Calu3 (cell line): ENCODE measurements around the gene GNA15. TPM values are rescaled to one million over a fixed set of nuclear protein-coding genes. Genes with fewer than 3 reads are reported as not detected.
A peak's percentile ranks its signal among the peaks of the same experiment; 100 is the strongest.

ENCODE experiments used
- BruUV-seq: library from RNA; stranded (reverse); fragments of 400-500 nt; replicated peaks from 2 replicates; lab custom pipeline; 2021; lab: Mats Ljungman, UMichigan
- CTCF ChIA-PET: fragments of 300-600 bp; sonication (Branson Sonifier 250); formaldehyde crosslinking; loops from one replicate; lab custom pipeline; 2022; ENCODE audit warnings: antibody characterized with exemption; lab: Charles Lee
- DNase-seq: peaks from one replicate; pipeline ENCODE4 v3.0.0; 2022
- H3K27ac Mint-ChIP-seq: one replicate; pipeline ENCODE4 v1.8.0; 2022; ENCODE audit warnings: mixed read lengths; ENCODE audit not compliant: unreplicated experiment
- H3K27me3 Mint-ChIP-seq: one replicate; pipeline ENCODE4 v1.8.0; 2022; ENCODE audit warnings: mixed read lengths; ENCODE audit not compliant: unreplicated experiment
- H3K36me3 Mint-ChIP-seq: one replicate; pipeline ENCODE4 v1.8.0; 2022; ENCODE audit warnings: mild to moderate bottlenecking, moderate library complexity, mixed read lengths; ENCODE audit not compliant: insufficient read depth, unreplicated experiment
- H3K4me1 Mint-ChIP-seq: one replicate; pipeline ENCODE4 v1.8.0; 2022; ENCODE audit warnings: mild to moderate bottlenecking, low read depth, mixed read lengths; ENCODE audit not compliant: unreplicated experiment
- H3K4me3 Mint-ChIP-seq: one replicate; pipeline ENCODE4 v1.8.0; 2022; ENCODE audit warnings: mild to moderate bottlenecking, low read depth, moderate library complexity, mixed read lengths; ENCODE audit not compliant: unreplicated experiment
- H3K9me3 Mint-ChIP-seq: one replicate; pipeline ENCODE4 v1.8.0; 2022; ENCODE audit warnings: low read depth, mixed read lengths; ENCODE audit not compliant: unreplicated experiment
- intact Hi-C: fragments of 100-400 bp; cut with micrococcal nuclease; formaldehyde crosslinking; loops from one replicate; pipeline ENCODE4 v1.10.0; 2022; ENCODE audit not compliant: unreplicated experiment
- total RNA-seq: library from RNA; stranded (reverse); gene quantifications from 2 replicates; pipeline ENCODE4 v1.2.3, GENCODE V29; 2022
- TF ChIP-seq, protein P1 (sequence below): fragments of 200-600 bp; IDR thresholded peaks from one replicate; pipeline ENCODE4 v1.8.0; 2022; ENCODE audit warnings: antibody characterized with exemption; ENCODE audit not compliant: unreplicated experiment

Gene GNA15
- total RNA-seq, 1 experiment from 2014 or later, result 6.5 TPM

DNA sequence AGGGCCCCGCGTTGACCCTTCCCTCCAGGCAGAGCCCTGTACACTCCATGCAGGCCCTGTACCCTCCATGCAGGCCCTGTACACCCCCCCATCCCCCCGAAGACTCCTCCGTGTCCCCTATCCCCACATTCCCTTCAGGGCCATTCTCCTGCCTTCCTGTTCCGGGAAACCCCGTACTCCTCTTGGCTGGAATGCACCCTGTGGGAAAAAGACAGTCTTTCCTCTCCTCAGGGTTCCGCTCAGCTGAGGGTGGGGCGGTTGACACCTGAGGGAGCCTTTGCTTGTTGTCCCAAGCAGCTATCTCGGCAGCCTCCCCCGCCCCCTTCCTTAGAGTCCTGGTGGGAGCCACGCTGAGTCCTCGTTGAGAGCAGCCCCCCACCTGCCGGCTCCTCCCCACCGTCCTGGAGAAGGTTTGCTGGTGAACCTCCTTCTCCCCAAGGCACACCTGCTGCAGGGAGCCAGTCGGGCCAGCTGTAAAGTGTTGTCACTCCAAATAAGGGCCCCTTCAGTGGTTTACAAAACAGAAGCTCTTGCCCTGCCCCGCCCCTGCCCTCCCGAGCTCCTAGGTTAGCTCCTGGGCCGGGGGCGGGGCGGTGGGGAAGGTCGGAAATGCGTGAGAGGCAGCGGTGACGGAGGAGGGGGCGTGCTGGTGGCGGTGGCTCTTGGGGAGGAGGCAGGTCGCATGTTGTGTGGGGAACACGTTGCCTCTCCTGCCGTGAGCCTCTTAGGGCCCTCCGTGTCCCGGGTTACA is 40.2 kb upstream of the GNA15 start:
- no peaks in the 10 kb centered on the region for H3K4me1 Mint-ChIP-seq
- H3K27ac Mint-ChIP-seq, result peak overlapping the region; percentile 44
- H3K27me3 Mint-ChIP-seq, result no peaks in the 10 kb centered on the region
- peak; percentile 5 for DNase-seq
- intact Hi-C loops, result no loop called here
- TF ChIP-seq, protein P1, sequence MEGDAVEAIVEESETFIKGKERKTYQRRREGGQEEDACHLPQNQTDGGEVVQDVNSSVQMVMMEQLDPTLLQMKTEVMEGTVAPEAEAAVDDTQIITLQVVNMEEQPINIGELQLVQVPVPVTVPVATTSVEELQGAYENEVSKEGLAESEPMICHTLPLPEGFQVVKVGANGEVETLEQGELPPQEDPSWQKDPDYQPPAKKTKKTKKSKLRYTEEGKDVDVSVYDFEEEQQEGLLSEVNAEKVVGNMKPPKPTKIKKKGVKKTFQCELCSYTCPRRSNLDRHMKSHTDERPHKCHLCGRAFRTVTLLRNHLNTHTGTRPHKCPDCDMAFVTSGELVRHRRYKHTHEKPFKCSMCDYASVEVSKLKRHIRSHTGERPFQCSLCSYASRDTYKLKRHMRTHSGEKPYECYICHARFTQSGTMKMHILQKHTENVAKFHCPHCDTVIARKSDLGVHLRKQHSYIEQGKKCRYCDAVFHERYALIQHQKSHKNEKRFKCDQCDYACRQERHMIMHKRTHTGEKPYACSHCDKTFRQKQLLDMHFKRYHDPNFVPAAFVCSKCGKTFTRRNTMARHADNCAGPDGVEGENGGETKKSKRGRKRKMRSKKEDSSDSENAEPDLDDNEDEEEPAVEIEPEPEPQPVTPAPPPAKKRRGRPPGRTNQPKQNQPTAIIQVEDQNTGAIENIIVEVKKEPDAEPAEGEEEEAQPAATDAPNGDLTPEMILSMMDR, result no peak
- H3K9me3 Mint-ChIP-seq, result no peaks in the 10 kb centered on the region
- CTCF ChIA-PET, result interaction anchor here (0.6 to 1.0 kb wide), 2 partner anchors 8 to 244 kb away, joined by 3 to 5 read pairs; no protein-coding TSS in a partner anchor
- peak overlapping the region; percentile 76 for H3K4me3 Mint-ChIP-seq
- H3K36me3 Mint-ChIP-seq, result peaks cover 16% of the 10 kb centered on the region
- no TSS peak for BruUV-seq

DNA sequence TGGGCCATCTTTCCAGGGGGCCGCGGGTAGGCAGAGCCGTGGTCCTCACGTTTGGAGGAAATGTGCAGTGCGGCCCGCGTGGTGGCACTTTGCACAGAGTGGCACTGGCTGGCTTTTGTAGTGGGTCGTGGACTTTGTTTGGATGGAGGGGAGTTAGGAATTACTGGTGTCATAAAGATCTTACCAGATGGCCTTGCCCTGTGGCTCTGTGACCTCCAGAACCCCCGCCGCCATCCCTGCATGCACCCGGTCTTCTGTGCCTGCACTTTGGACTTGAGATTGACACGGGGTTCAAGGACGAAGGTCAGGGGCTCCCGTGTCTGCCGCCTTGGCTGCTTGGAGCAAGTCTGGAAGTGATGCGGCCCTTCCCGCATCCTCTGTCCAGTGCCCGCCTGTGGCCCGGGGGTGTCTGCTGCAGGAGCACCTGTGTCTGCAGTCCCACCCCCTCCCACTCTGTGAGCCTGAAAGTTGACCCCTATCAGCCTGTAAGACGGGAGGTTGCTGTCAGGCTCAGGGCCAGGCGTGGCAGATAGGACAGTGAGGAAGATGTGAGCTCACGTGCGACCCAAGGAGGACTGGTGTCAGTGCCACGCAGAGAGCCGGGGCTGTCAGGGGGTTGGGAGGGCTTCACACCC is 39.4 kb upstream of the GNA15 start:
- CTCF ChIA-PET, result interaction anchor here (1.0 kb wide), 1 partner anchor 7 kb away, joined by 3 read pairs; no protein-coding TSS in a partner anchor
- H3K4me1 Mint-ChIP-seq, result no peaks in the 10 kb centered on the region
- TF ChIP-seq, protein P1, result no peak
- intact Hi-C loops, result no loop called here
- DNase-seq, result no peak
- H3K36me3 Mint-ChIP-seq, result peaks cover 16% of the 10 kb centered on the region
- no peaks in the 10 kb centered on the region for H3K9me3 Mint-ChIP-seq
- no peak overlapping the region for H3K27ac Mint-ChIP-seq
- H3K27me3 Mint-ChIP-seq, result no peaks in the 10 kb centered on the region
- peak overlapping the region; percentile 76 for H3K4me3 Mint-ChIP-seq
- no TSS peak for BruUV-seq

DNA sequence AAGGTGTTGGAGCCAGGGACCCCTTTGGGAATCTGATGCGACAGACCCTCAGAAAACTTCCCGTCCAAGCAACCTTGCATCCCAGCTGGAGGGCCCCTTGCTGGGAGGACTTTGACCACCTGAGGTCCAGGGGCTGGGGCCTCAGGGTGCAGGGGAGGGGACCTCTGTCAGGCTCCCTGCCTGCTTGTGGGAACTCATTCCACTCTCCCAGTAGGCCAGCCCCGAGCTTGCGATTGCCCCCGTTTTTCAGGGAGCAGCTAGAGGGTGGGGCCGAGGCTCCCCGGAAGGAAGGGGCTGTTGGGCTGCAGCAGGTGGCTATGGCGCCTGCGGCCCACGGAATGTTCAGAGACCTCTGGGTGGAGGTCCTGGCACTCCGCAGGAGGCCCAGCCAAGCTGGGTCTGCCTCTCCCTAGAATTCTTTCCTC is 38.9 kb upstream of the GNA15 start:
- Mint-ChIP-seq H3K9me3 (no peaks in the 10 kb centered on the region), H3K36me3 (peaks cover 16% of the 10 kb centered on the region), H3K27me3 (no peaks in the 10 kb centered on the region), H3K4me1 (no peaks in the 10 kb centered on the region), H3K27ac (no peak overlapping the region), H3K4me3 (no peak overlapping the region)
- CTCF ChIA-PET, result no interaction called here
- no TSS peak for BruUV-seq
- DNase-seq, result no peak
- TF ChIP-seq, protein P1, result no peak
- intact Hi-C loops, result no loop called here

DNA sequence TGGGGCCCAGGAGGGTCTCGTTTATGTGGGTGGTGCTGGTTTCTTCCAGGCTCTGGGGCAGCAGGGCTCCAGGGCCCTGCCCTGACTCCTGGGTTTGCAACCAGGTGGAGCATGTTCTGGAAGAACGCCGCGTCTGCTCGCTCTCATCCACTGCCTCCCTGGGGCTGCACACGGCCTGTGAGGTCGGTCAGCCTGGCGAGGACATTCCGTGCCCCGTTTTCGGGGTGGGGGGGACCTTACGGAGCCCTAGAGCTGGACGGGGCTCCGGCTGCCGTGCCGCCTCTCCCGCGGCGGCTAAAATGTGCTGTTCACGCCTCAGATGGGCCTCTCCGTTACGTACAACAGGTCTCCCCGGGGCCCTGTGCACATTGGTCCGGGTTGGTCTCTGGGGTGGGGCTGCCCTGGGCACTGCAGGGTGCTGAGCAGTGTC is 38.4 kb upstream of the GNA15 start:
- Mint-ChIP-seq H3K4me3 (no peak overlapping the region), H3K27ac (no peak overlapping the region), H3K27me3 (no peaks in the 10 kb centered on the region), H3K4me1 (no peaks in the 10 kb centered on the region), H3K9me3 (no peaks in the 10 kb centered on the region), H3K36me3 (peaks cover 16% of the 10 kb centered on the region)
- intact Hi-C loops, result no loop called here
- no peak for DNase-seq
- no TSS peak for BruUV-seq
- TF ChIP-seq, protein P1, result no peak
- CTCF ChIA-PET, result no interaction called here
